Epithelial cell of proximal tubule (primary cell): Measurements from ENCODE around the gene GPX4. TPM values are rescaled to one million over a fixed set of nuclear protein-coding genes. Genes with fewer than 3 reads are reported as not detected.
A peak's percentile ranks its signal among the peaks of the same experiment; 100 is the strongest.

Source experiments
- DNase-seq: peaks from one replicate; pipeline ENCODE4 v3.0.0-alpha.2; 2011; ENCODE audit warnings: low read depth
- H3K4me3 ChIP-seq: 2 replicates; pipeline ENCODE4 v1.5.1; 2011; ENCODE audit warnings: low read depth, mild to moderate bottlenecking, low read length
- CTCF ChIP-seq: conservative IDR thresholded peaks from 2 replicates; pipeline ENCODE4 v1.5.1; 2012; ENCODE audit warnings: low read depth, mild to moderate bottlenecking, low read length
- total RNA-seq: library from RNA; depleted of rRNA; stranded (reverse); fragments of >200 nt; gene quantifications from 2 replicates; pipeline ENCODE4 v1.2.3, GENCODE V29; 2015

GPX4 gene
- total RNA-seq, 1 donor from 2014 or later = 457 TPM

GRCh38 chr19:1093811-1094553 lies 9.8 kb upstream of the GPX4 start:
- TF ChIP-seq CTCF = no peak
- DNase-seq = no peak
- H3K4me3 ChIP-seq = peak overlapping the region; percentile 98

- no peak for DNase-seq
- TF ChIP-seq CTCF = no peak
- H3K4me3 ChIP-seq = peak overlapping the region; percentile 98
Measured at GRCh38 chr19:1094655-1094977, 9.2 kb upstream of the GPX4 start.

GRCh38 chr19:1094978-1095701 lies 8.7 kb upstream of the GPX4 start, which contains the start of gene POLR2E:
Gene POLR2E, minus strand, starts transcription at chr19:1095375. Its CDS starts 60 bp downstream, at chr19:1095315.
- no peak for TF ChIP-seq CTCF
- DNase-seq = peak; percentile 58

GRCh38 chr19:1097810-1098176 lies 6.0 kb upstream of the GPX4 start:
- no peak for TF ChIP-seq CTCF
- no peak for DNase-seq
- no peak overlapping the region for H3K4me3 ChIP-seq

More at GRCh38 chr19:1094978-1095701, 8.7 kb upstream of the GPX4 start, which contains the start of gene POLR2E:
- peak within 1 kb of the TSS; percentile 98 for H3K4me3 ChIP-seq

GRCh38 chr19:1098177-1099051 lies 5.4 kb upstream of the GPX4 start:
- no peak for DNase-seq
- H3K4me3 ChIP-seq = no peak overlapping the region
- TF ChIP-seq CTCF = no peak

- H3K4me3 ChIP-seq = no peak overlapping the region
- TF ChIP-seq CTCF = no peak
- no peak for DNase-seq
Measured at GRCh38 chr19:1101337-1101698, 2.5 kb upstream of the GPX4 start.
